Measurements from ENCODE around the gene CNTN4. TPM values are rescaled to one million over a fixed set of nuclear protein-coding genes. Genes with fewer than 3 reads are reported as not detected.

The CNTN4 gene
- total RNA-seq, 1 experiment from 2014 or later = 51.3 TPM

- DNase-seq = no peak
- no peak for TF ChIP-seq CTCF (IDR thresholded peaks at IDR 0.05; ENCODE audit: insufficient read depth in 1 of 2, low read depth in 1 of 2, low read length in 1 of 2, severe bottlenecking in 1 of 2, unreplicated experiment in 1 of 2)
- H3K36me3 Mint-ChIP-seq (ENCODE audit: insufficient read depth, unreplicated experiment) = no peaks in the 10 kb centered on the region
- no peak overlapping the region for H3K27ac Mint-ChIP-seq (ENCODE audit: unreplicated experiment)
- Histone ChIP-seq H3K9me3 (no peaks in the 10 kb centered on the region), H3K36me3 (ENCODE audit: control insufficient read depth, insufficient read depth, low read length) (no peaks in the 10 kb centered on the region), H3K27me3 (replicated peaks; ENCODE audit: control insufficient read depth, insufficient read depth, low read length) (no peaks in the 10 kb centered on the region), H3K4me1 (no peaks in the 10 kb centered on the region), H3K4me3 (ENCODE audit: low read depth, low read length) (no peak overlapping the region)
- H3K4me3 Mint-ChIP-seq (ENCODE audit: unreplicated experiment) = no peak overlapping the region
- ChIA-PET CTCF (no interaction called here), POLR2A (no interaction called here)
- intact Hi-C loops (cut with micrococcal nuclease; ENCODE audit: unreplicated experiment) = no loop called here
- no peaks in the 10 kb centered on the region for H3K4me1 Mint-ChIP-seq (ENCODE audit: low read depth, unreplicated experiment)
- no TSS peak for BruUV-seq (replicated peaks)
- peaks cover under 1% of the 10 kb centered on the region for H3K9me3 Mint-ChIP-seq (ENCODE audit: unreplicated experiment)
- H3K27me3 Mint-ChIP-seq (ENCODE audit: insufficient read depth, unreplicated experiment) = no peaks in the 10 kb centered on the region
Measured at GRCh38 chr3:2261747-2262146, 163.1 kb downstream of the CNTN4 start.

- H3K27ac Mint-ChIP-seq (ENCODE audit: unreplicated experiment) = no peak overlapping the region
- ChIA-PET CTCF (no interaction called here), POLR2A (no interaction called here)
- Histone ChIP-seq H3K4me3 (ENCODE audit: low read depth, low read length) (no peak overlapping the region), H3K27me3 (replicated peaks; ENCODE audit: control insufficient read depth, insufficient read depth, low read length) (no peaks in the 10 kb centered on the region), H3K4me1 (no peaks in the 10 kb centered on the region), H3K9me3 (no peaks in the 10 kb centered on the region), H3K36me3 (ENCODE audit: control insufficient read depth, insufficient read depth, low read length) (no peaks in the 10 kb centered on the region)
- no peaks in the 10 kb centered on the region for H3K27me3 Mint-ChIP-seq (ENCODE audit: insufficient read depth, unreplicated experiment)
- no peaks in the 10 kb centered on the region for H3K4me1 Mint-ChIP-seq (ENCODE audit: low read depth, unreplicated experiment)
- no TSS peak for BruUV-seq (replicated peaks)
- intact Hi-C loops (cut with micrococcal nuclease; ENCODE audit: unreplicated experiment) = no loop called here
- H3K36me3 Mint-ChIP-seq (ENCODE audit: insufficient read depth, unreplicated experiment) = no peaks in the 10 kb centered on the region
- no peak overlapping the region for H3K4me3 Mint-ChIP-seq (ENCODE audit: unreplicated experiment)
- no peaks in the 10 kb centered on the region for H3K9me3 Mint-ChIP-seq (ENCODE audit: unreplicated experiment)
- no peak for DNase-seq
- no peak for TF ChIP-seq CTCF (IDR thresholded peaks at IDR 0.05; ENCODE audit: insufficient read depth in 1 of 2, low read depth in 1 of 2, low read length in 1 of 2, severe bottlenecking in 1 of 2, unreplicated experiment in 1 of 2)
Measured at GRCh38 chr3:2262204-2262603, 163.5 kb downstream of the CNTN4 start.

GRCh38 chr3:2266606-2267005 lies 167.9 kb downstream of the CNTN4 start:
- H3K4me1 Mint-ChIP-seq (ENCODE audit: low read depth, unreplicated experiment) = no peaks in the 10 kb centered on the region
- no peaks in the 10 kb centered on the region for H3K36me3 ChIP-seq (ENCODE audit: control insufficient read depth, insufficient read depth, low read length)
- H3K9me3 ChIP-seq = no peaks in the 10 kb centered on the region
- H3K4me3 Mint-ChIP-seq (ENCODE audit: unreplicated experiment) = no peak overlapping the region
- H3K27ac Mint-ChIP-seq (ENCODE audit: unreplicated experiment) = no peak overlapping the region
- no peaks in the 10 kb centered on the region for H3K4me1 ChIP-seq
- no peaks in the 10 kb centered on the region for H3K27me3 Mint-ChIP-seq (ENCODE audit: insufficient read depth, unreplicated experiment)
- ChIA-PET POLR2A (no interaction called here), CTCF (no interaction called here)
- DNase-seq = no peak
- H3K9me3 Mint-ChIP-seq (ENCODE audit: unreplicated experiment) = no peaks in the 10 kb centered on the region
- no peaks in the 10 kb centered on the region for H3K36me3 Mint-ChIP-seq (ENCODE audit: insufficient read depth, unreplicated experiment)
- no peak for TF ChIP-seq CTCF (IDR thresholded peaks at IDR 0.05; ENCODE audit: insufficient read depth in 1 of 2, low read depth in 1 of 2, low read length in 1 of 2, severe bottlenecking in 1 of 2, unreplicated experiment in 1 of 2)
- H3K27me3 ChIP-seq (replicated peaks; ENCODE audit: control insufficient read depth, insufficient read depth, low read length) = no peaks in the 10 kb centered on the region
- no peak overlapping the region for H3K4me3 ChIP-seq (ENCODE audit: low read depth, low read length)
- intact Hi-C loops (cut with micrococcal nuclease; ENCODE audit: unreplicated experiment) = no loop called here
- no TSS peak for BruUV-seq (replicated peaks)
